ENCODE data around the gene SESN3.
"Not testable (repeated sequence)": the region's sequence is repeated elsewhere in the genome, so short reads cannot be mapped to it uniquely, and the experiment has no call there.

SESN3 gene

DNA sequence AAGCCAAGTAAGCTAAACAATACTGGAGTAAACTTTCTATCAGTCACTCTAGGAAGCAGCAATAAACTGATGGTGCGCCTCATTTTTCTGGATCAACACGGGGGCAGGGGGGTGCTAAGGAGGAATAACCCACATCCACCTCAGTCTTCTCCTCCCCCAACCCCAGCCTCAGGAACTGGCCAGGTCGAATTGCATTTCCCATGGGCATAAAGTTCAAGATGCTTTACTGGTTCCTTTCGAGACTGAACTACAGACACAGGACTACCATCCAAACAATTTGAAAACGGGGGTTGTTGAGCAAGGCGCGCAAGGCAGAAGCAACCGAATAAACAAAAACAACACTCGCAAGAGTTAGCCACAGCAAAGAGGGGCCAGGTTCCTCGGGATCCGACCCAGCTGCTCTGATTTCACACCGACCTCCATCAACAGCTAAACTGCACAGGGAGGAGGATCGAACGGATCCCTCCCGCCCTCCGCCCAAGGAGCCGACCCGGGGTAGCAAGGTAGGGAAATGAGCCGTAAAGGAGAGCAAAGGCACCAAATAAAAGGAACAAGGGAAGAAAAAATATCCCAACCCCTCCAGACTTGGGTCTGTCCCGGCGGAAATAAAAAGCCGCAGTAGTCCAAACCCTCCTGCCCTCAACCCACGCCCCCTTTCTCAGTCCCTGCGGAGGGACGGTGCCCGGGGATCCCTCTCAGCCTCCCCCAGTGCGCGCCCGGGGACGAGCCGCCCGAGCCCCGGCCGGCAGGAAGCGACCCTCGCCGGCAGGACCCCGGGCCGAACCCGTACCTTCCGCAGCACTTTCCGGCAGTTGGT lies 801 bp downstream of the SESN3 start:
- H3K27ac ChIP-seq (ENCODE audit: low read length): no peak overlapping the region; the same call in 1 of the 2 replicates
- no peaks in the 10 kb centered on the region for H4K20me1 ChIP-seq (ENCODE audit: insufficient read depth, low read length)
- H3K27me3 ChIP-seq (replicated peaks; ENCODE audit: insufficient read depth, low read length): no peaks in the 10 kb centered on the region
- peaks cover 17% of the 10 kb centered on the region for H3K79me2 ChIP-seq (ENCODE audit: low read length)
- peak overlapping the region; percentile 86 for H2AFZ ChIP-seq (ENCODE audit: low read length)
- H3K4me1 ChIP-seq (ENCODE audit: low read length): peaks cover 16% of the 10 kb centered on the region
- no peaks in the 10 kb centered on the region for H3K36me3 ChIP-seq (replicated peaks; ENCODE audit: insufficient read depth, low read length)
- no peaks in the 10 kb centered on the region for H3K9me3 ChIP-seq (replicated peaks; ENCODE audit: insufficient read depth, low read length)
- peak overlapping the region; percentile 84 for H3K4me3 ChIP-seq (ENCODE audit: low read length)
- DNase-seq: peak; percentile 34
- peak overlapping the region; percentile 82 for H3K4me2 ChIP-seq (ENCODE audit: low read depth, low read length)
- H3K9me2 ChIP-seq (replicated peaks; ENCODE audit: insufficient read depth, low read length): no peaks in the 10 kb centered on the region
- H3K9ac ChIP-seq (ENCODE audit: low read length): peak overlapping the region; percentile 57; the same call in 1 of the 2 replicates
- no peak for TF ChIP-seq EZH2phosphoT487 (IDR thresholded peaks at IDR 0.05; ENCODE audit: low read length)
- TF ChIP-seq EZH2 (optimal IDR thresholded peaks at IDR 0.05; ENCODE audit: low read depth, low read length): no peak
- TF ChIP-seq, protein P1, sequence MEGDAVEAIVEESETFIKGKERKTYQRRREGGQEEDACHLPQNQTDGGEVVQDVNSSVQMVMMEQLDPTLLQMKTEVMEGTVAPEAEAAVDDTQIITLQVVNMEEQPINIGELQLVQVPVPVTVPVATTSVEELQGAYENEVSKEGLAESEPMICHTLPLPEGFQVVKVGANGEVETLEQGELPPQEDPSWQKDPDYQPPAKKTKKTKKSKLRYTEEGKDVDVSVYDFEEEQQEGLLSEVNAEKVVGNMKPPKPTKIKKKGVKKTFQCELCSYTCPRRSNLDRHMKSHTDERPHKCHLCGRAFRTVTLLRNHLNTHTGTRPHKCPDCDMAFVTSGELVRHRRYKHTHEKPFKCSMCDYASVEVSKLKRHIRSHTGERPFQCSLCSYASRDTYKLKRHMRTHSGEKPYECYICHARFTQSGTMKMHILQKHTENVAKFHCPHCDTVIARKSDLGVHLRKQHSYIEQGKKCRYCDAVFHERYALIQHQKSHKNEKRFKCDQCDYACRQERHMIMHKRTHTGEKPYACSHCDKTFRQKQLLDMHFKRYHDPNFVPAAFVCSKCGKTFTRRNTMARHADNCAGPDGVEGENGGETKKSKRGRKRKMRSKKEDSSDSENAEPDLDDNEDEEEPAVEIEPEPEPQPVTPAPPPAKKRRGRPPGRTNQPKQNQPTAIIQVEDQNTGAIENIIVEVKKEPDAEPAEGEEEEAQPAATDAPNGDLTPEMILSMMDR (IDR thresholded peaks at IDR 0.05; ENCODE audit: low read length): no peak
- peaks cover 30% of the 10 kb centered on the region for H3F3A ChIP-seq (ENCODE audit: insufficient read depth, low read length)

DNA sequence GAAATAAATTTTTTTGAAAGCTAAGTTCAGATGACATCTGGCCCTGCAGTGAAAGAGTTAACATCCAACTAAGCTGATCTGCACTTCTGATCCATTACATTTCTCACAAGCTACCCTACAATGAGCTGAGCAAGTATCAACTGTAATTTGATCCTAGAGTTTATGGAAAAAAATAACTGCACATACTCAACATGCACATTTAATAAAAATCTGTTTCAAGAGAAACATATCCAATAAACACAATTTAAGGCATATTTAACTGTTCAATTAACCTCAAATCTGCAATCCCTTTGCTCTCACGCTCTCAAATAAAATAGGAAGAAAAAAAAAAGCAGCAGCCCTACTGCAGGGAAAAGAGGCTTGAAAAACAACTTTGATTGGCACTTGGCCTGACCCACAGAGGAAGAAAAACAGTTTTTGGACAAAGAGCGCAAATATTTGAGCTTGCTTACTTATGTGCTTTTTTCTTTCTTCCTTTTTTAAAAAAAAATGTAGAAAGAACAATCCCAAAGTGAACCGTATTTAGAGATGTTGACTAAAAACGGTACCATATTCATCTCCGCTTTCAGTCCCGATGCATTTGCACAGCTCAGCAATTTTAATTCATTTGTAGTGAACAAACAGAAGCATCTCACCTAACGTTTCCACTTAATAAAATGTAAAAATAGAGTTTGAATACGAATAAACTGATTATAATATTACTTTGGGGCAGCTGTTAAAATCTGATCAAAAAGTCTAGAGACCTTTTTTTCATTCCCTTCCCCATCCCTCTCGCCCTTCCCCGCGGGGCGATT lies 1.6 kb downstream of the SESN3 start:
- no peaks in the 10 kb centered on the region for H3K36me3 ChIP-seq (replicated peaks; ENCODE audit: insufficient read depth, low read length)
- H2AFZ ChIP-seq (ENCODE audit: low read length): peak overlapping the region; percentile 86
- peak; percentile 21 for DNase-seq
- H3K27me3 ChIP-seq (replicated peaks; ENCODE audit: insufficient read depth, low read length): no peaks in the 10 kb centered on the region
- no peaks in the 10 kb centered on the region for H3K9me2 ChIP-seq (replicated peaks; ENCODE audit: insufficient read depth, low read length)
- no peaks in the 10 kb centered on the region for H3K9me3 ChIP-seq (replicated peaks; ENCODE audit: insufficient read depth, low read length)
- peaks cover 16% of the 10 kb centered on the region for H3K4me1 ChIP-seq (ENCODE audit: low read length)
- H3K27ac ChIP-seq (ENCODE audit: low read length): no peak overlapping the region; the same call in 1 of the 2 replicates
- peak overlapping the region; percentile 82 for H3K4me2 ChIP-seq (ENCODE audit: low read depth, low read length)
- TF ChIP-seq EZH2 (optimal IDR thresholded peaks at IDR 0.05; ENCODE audit: low read depth, low read length): no peak
- peak overlapping the region; percentile 57; the same call in 1 of the 2 replicates for H3K9ac ChIP-seq (ENCODE audit: low read length)
- H4K20me1 ChIP-seq (ENCODE audit: insufficient read depth, low read length): no peaks in the 10 kb centered on the region
- peaks cover 17% of the 10 kb centered on the region for H3K79me2 ChIP-seq (ENCODE audit: low read length)
- H3K4me3 ChIP-seq (ENCODE audit: low read length): peak overlapping the region; percentile 84
- peaks cover 30% of the 10 kb centered on the region for H3F3A ChIP-seq (ENCODE audit: insufficient read depth, low read length)

DNA sequence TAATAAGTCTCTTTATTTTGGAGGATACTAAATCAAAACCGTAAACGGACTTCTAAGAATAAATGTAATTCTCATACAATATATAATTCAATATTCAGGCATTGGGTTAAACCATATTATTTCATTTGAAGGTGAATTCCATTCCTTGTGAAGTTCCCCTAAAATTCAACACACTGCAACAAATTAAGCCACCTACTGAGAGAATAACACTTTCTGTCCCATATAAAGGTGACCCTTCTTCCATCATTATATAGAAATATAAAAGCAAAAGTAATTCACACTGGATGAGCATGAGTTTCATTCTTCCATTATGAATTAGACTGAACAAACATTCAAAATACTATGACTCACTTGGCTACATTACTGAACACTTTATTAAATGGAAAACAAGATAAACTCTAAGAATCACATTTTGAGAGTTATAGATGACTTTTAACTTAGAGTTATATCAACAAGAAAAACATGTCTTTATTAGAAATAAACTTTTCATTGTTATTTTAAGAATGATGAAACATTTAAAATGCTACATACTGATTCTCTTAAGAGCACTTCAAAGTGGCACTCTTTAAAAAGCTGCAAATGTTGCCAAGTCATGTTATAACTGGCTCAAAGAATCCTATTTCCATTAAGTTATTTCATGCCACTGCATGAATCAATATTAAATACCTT lies 2.8 kb downstream of the SESN3 start:
- no peaks in the 10 kb centered on the region for H3K27me3 ChIP-seq (replicated peaks; ENCODE audit: insufficient read depth, low read length)
- no peaks in the 10 kb centered on the region for H3K9me3 ChIP-seq (replicated peaks; ENCODE audit: insufficient read depth, low read length)
- peaks cover 13% of the 10 kb centered on the region for H3K4me1 ChIP-seq (ENCODE audit: low read length)
- DNase-seq: no peak
- no peak overlapping the region for H3K4me3 ChIP-seq (ENCODE audit: low read length)
- peaks cover 30% of the 10 kb centered on the region for H3F3A ChIP-seq (ENCODE audit: insufficient read depth, low read length)
- TF ChIP-seq EZH2phosphoT487 (IDR thresholded peaks at IDR 0.05; ENCODE audit: low read length) (no peak), EZH2 (optimal IDR thresholded peaks at IDR 0.05; ENCODE audit: low read depth, low read length) (no peak)
- TF ChIP-seq, protein P1 (IDR thresholded peaks at IDR 0.05; ENCODE audit: low read length): no peak
- H3K9ac ChIP-seq (ENCODE audit: low read length): no peak overlapping the region
- no peak overlapping the region for H3K4me2 ChIP-seq (ENCODE audit: low read depth, low read length)
- H2AFZ ChIP-seq (ENCODE audit: low read length): no peak overlapping the region
- H3K27ac ChIP-seq (ENCODE audit: low read length): no peak overlapping the region
- H3K9me2 ChIP-seq (replicated peaks; ENCODE audit: insufficient read depth, low read length): no peaks in the 10 kb centered on the region
- no peaks in the 10 kb centered on the region for H4K20me1 ChIP-seq (ENCODE audit: insufficient read depth, low read length)
- peaks cover 17% of the 10 kb centered on the region for H3K79me2 ChIP-seq (ENCODE audit: low read length)
- no peaks in the 10 kb centered on the region for H3K36me3 ChIP-seq (replicated peaks; ENCODE audit: insufficient read depth, low read length)

DNA sequence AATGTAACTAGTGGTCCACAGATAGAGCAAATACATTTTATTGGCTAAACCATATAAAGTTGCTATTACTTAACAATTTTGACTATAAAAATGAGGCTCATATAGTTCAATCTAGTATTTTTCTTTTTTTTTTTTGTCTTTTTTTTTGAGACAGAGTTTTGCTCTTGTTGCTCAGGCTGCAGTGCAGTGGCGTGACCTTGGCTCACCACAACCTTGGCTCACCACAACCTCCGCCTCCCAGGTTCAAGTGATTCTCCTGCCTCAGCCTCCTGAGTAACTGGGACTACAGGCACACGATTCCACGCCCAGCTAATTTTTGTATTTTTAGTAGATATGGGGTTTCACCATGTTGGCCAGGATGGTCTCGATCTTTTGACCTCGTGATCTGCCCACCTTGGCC lies 3.9 kb downstream of the SESN3 start:
- H2AFZ ChIP-seq (ENCODE audit: low read length); H4K20me1 ChIP-seq (ENCODE audit: insufficient read depth, low read length); H3K4me2 ChIP-seq (ENCODE audit: low read depth, low read length); H3K4me3 ChIP-seq (ENCODE audit: low read length); H3K27me3 ChIP-seq (replicated peaks; ENCODE audit: insufficient read depth, low read length); H3K9me3 ChIP-seq (replicated peaks; ENCODE audit: insufficient read depth, low read length); H3K36me3 ChIP-seq (replicated peaks; ENCODE audit: insufficient read depth, low read length); H3K9ac ChIP-seq (ENCODE audit: low read length); H3K27ac ChIP-seq (ENCODE audit: low read length); H3K9me2 ChIP-seq (replicated peaks; ENCODE audit: insufficient read depth, low read length); H3K4me1 ChIP-seq (ENCODE audit: low read length); DNase-seq: not testable (repeated sequence)
- peaks cover 19% of the 10 kb centered on the region for H3F3A ChIP-seq (ENCODE audit: insufficient read depth, low read length)
- peaks cover 17% of the 10 kb centered on the region for H3K79me2 ChIP-seq (ENCODE audit: low read length)

Measured in MM.1S (cell line).